H1 (cell line): ENCODE data around the gene USP24. TPM values are rescaled to one million over a fixed set of nuclear protein-coding genes. Genes with fewer than 3 reads are reported as not detected.

Experiments used
- ASH2L ChIP-seq: fragments of 200-600, 300-600 bp; sonication (generic); IDR thresholded peaks from one replicate; pipeline ENCODE4 v1.7.1; 2017; ENCODE audit warnings: low read length
- KDM4A ChIP-seq: IDR thresholded peaks from one replicate; pipeline ENCODE4 v1.7.1; 2012; ENCODE audit warnings: low read depth, mild to moderate bottlenecking, moderate library complexity, low read length, inconsistent platforms; ENCODE audit not compliant: severe bottlenecking
- POU5F1 ChIP-seq: IDR thresholded peaks from 2 replicates; pipeline ENCODE4 v1.6.1; 2011; ENCODE audit warnings: low read depth, mild to moderate bottlenecking, low read length, moderate library complexity
- TAF1 ChIP-seq: IDR thresholded peaks from 2 replicates; pipeline ENCODE4 v1.6.1; 2011; ENCODE audit warnings: mild to moderate bottlenecking, low read depth, low read length
- polyA plus RNA-seq, 7 experiments: library from polyadenylated mRNA; depleted of rRNA in 3 of 7; stranded (reverse) in 5 of 7; unstranded in 2 of 7; fragments of >200 nt in 5 of 7; fragments of 200-250 nt in 2 of 7; gene quantifications; 1 replicate in 5 of 7; 2 replicates in 1 of 7; 4 replicates in 1 of 7; pipeline versions ENCODE4 v1.2.1 to v1.2.3, GENCODE V29; 2011 to 2013; ENCODE audit warnings: missing spikeins in 2 of 7, mixed read lengths in 2 of 7
- total RNA-seq: library from RNA; stranded (reverse); fragmentation: NEBNext Ultra II Directional; extraction: Animal tissue kit (Norgen Biotek cat#: 25700); gene quantifications from 2 replicates; pipeline ENCODE4 v1.2.1, GENCODE V29; 2021

USP24 gene
- total and polyA plus RNA-seq, 2 of the 8 experiments (the other 6 are each of a cell fraction or from before 2014, with no cell fraction given), result 11.1 to 34.6 TPM

DNA sequence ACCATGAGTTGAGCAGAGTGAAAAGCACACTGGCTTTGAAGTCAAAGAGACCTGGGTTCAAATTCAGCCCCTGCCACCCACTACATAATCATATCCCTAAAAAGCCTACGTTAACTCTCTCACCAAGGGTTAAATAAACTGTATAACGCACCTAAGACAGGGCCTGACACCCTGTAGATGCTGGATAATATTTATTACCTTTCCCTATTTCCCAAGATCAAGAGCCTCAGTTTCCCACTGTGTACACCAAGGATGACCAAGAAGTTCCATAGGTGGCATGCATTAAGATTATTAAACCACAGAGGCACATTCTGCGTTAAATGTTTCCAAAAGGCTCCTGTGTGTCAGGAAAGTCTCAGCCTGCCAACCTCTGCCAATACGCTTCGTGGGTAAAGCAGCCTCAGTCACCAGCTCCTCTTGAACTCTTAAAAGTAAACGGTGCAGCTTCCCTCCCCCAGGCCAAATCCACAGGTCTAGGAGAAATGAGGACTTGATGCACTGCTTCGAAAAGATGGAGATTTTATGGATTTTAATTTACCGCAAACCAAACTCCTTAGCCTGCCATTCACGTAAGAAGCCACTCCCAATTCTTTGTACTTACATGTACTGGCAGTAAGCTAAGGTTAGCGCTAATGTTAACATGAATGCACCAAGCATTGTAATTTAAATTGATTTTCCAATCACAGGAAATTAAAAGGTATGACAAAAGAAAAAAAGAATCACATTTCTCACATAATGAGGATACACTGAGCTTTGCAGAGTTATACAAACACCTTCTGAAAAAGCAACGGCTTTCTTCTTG is 2.6 kb downstream of the USP24 start (continued):
- no peak for TF ChIP-seq TAF1
- no peak for TF ChIP-seq POU5F1
- TF ChIP-seq ASH2L, result no peak
- no peak for TF ChIP-seq KDM4A
